Ovary (tissue), 9 donors: ENCODE results near the gene STAT6. TPM values are rescaled to one million over a fixed set of nuclear protein-coding genes. Genes with fewer than 3 reads are reported as not detected.
"Not testable (repeated sequence)": the region's sequence is repeated elsewhere in the genome, so short reads cannot be mapped to it uniquely, and the experiment has no call there.

Experiments
- DNase-seq, 5 donors: peaks; one replicate each; pipeline ENCODE4 v3.0.0-alpha.2; 2019 to 2020
- H3K27ac ChIP-seq, 2 donors: fragments of 200-600 bp; one replicate each; pipeline versions ENCODE4 v1.5.1 to v1.8.0; 2019 to 2022
- H3K27me3 ChIP-seq: fragments of 200-600 bp; one replicate; pipeline ENCODE4 v1.8.0; 2022
- H3K36me3 ChIP-seq: fragments of 200-600 bp; sonication (generic); one replicate; pipeline ENCODE4 v1.5.1; 2019
- H3K4me1 ChIP-seq: one replicate; pipeline ENCODE4 v1.8.1; 2013; ENCODE audit warnings: mild to moderate bottlenecking, moderate library complexity; ENCODE audit not compliant: insufficient read depth
- H3K4me3 ChIP-seq: fragments of 200-600 bp; sonication (generic); one replicate; pipeline ENCODE4 v1.5.1; 2017
- H3K9me3 ChIP-seq, 2 donors: fragments of 200-600 bp in 1 of 2; sonication (generic) in 1 of 2; one replicate each; pipeline versions ENCODE4 v1.5.1 to v1.8.1; 2013 to 2019; ENCODE audit warnings: mild to moderate bottlenecking in 1 of 2, moderate library complexity in 1 of 2
- EP300 ChIP-seq: sonication (generic); formaldehyde crosslinking; IDR thresholded peaks from one replicate; pipeline ENCODE4 v1.6.1; 2017; ENCODE audit warnings: antibody characterized with exemption
- POLR2A ChIP-seq: fragments of 450-650 bp; IDR thresholded peaks from one replicate; pipeline ENCODE4 v1.6.1; 2017; ENCODE audit warnings: antibody characterized with exemption, mild to moderate bottlenecking, moderate library complexity
- WGBS, 3 donors: extraction: QIAGEN DNeasy Blood & Tissue Kit in 1 of 3; methylation state at CpG; one replicate each; pipeline versions ENCODE4 v1.1.5 to v1.1.7; 2013 to 2017; 5-methylcytosine and 5-hydroxymethylcytosine counted together
- intact Hi-C, 4 donors: fragments of 100-400 bp; cut with DNase I; formaldehyde crosslinking; loops; one replicate each; pipeline versions ENCODE4 v1.11.0 to v1.15.1; 2022 to 2023
- polyA plus RNA-seq, 2 donors: library from polyadenylated mRNA; stranded (reverse); fragments of 200-250 nt in 1 of 2; fragments of 350-450 nt in 1 of 2; fragmentation: Illumina TruSeq in 1 of 2; extraction: RNeasy Lipid Tissue Mini Kit (QIAGEN cat#74804) in 1 of 2; gene quantifications; one replicate each; pipeline ENCODE4 v1.2.3, GENCODE V29; 2013 to 2014
- total RNA-seq, 7 donors: library from RNA; depleted of rRNA in 2 of 7; stranded (reverse); fragments of >200 nt in 2 of 7; fragmentation: NEBNext Ultra II Directional in 3 of 7; extraction: Animal tissue kit (Norgen Biotek cat#: 25700) in 3 of 7; gene quantifications; one replicate each; pipeline versions ENCODE4 v1.1.0 to v1.2.4, GENCODE V29; 2016 to 2023
- TF ChIP-seq, protein P1 (sequence below), 3 donors: fragments of 450-650 bp in 2 of 3; fragments of 200-600 bp in 1 of 3; IDR thresholded peaks; one replicate each; pipeline versions ENCODE4 v1.5.1 to v1.8.0; 2016 to 2022; ENCODE audit warnings: antibody characterized with exemption in 3 of 3, mild to moderate bottlenecking in 1 of 3
- donor health status: DM: no; HTN: no; CAD: no; lungs with moderate emphysema.
- donor health status: DM: no; HTN: no; CAD: no.
- donor health status: Bipolar disorder and iron deficiency.
- donor health status: DM: yes; HTN: yes; CAD: no.
- donor health status: DM: no; HTN: no; CAD: no.
- donor health status: DM: yes; HTN: yes; CAD: no.

Gene STAT6
- total and polyA plus RNA-seq, 9 donors, result 67.4 to 211 (median 166) TPM

DNA sequence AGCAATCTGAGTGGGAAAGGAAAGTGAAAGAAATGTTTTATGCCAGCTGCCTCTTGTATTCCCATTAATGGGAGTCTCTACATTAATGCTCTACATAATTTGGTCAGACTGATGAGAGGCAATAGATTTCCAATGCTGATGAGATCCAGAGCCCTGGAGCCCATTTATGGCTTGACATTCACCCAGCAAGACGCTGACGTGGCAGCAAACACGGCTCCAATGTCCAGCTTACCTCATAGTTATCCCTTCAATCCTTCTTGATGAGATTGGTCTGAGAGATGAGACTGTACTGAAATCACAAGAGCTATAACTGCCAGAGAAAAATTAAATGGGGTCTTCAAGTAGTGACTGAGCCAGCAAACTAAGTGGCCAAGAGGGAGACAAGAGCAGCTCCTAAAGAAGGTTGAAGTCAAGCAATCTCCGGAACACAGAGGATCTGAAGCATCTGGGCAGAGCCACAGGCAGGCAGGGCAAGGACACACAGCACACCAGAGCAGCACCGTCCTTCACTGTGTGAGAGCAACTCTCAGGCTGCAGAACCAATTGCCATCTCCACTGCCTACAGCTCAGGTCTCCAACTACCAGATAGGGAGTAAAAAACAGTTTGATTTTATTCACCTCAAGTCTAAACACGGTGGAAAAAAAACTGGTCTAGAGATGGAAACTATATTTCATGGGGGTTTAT lies 54.0 kb downstream of the STAT6 start:
- Histone ChIP-seq H3K27ac (no peak overlapping the region), H3K4me3 (no peak overlapping the region), H3K27me3 (no peaks in the 10 kb centered on the region), H3K4me1 (no peaks in the 10 kb centered on the region), H3K9me3 (no peaks in the 10 kb centered on the region), H3K36me3 (no peaks in the 10 kb centered on the region)
- 76 to 90% (median 84%) methylated on average over 6 of the region's 6 CpGs for WGBS, 3 donors
- no peak for DNase-seq
- intact Hi-C loops, result no loop called here
- TF ChIP-seq POLR2A (no peak), EP300 (no peak)
- TF ChIP-seq, protein P1, sequence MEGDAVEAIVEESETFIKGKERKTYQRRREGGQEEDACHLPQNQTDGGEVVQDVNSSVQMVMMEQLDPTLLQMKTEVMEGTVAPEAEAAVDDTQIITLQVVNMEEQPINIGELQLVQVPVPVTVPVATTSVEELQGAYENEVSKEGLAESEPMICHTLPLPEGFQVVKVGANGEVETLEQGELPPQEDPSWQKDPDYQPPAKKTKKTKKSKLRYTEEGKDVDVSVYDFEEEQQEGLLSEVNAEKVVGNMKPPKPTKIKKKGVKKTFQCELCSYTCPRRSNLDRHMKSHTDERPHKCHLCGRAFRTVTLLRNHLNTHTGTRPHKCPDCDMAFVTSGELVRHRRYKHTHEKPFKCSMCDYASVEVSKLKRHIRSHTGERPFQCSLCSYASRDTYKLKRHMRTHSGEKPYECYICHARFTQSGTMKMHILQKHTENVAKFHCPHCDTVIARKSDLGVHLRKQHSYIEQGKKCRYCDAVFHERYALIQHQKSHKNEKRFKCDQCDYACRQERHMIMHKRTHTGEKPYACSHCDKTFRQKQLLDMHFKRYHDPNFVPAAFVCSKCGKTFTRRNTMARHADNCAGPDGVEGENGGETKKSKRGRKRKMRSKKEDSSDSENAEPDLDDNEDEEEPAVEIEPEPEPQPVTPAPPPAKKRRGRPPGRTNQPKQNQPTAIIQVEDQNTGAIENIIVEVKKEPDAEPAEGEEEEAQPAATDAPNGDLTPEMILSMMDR (IDR thresholded peaks at IDR 0.05), result no peak

DNA sequence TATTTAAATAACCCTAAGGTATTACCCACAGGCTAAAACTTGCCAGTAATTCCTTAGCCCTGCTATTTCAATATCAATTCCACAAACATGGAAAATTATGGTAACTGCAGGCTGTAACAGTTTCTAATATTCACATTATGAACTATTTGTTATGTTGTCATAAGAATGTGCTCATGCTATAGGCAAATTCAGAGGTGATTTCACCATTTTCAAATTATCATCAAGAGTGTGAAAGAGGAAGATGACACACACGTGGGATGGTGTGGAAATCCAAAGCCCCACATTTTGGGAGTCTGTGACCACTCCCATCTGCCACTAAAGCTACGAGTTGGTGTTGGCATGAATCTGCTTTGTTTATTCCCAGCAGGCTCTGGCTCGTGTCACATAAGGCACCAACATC lies 55.3 kb downstream of the STAT6 start:
- intact Hi-C loops, result no loop called here
- Histone ChIP-seq H3K9me3 (no peaks in the 10 kb centered on the region), H3K4me3 (no peak overlapping the region), H3K27me3 (no peaks in the 10 kb centered on the region), H3K27ac (no peak overlapping the region), H3K4me1 (no peaks in the 10 kb centered on the region), H3K36me3 (no peaks in the 10 kb centered on the region)
- DNase-seq, result no peak
- TF ChIP-seq POLR2A (no peak), EP300 (no peak)
- TF ChIP-seq, protein P1 (IDR thresholded peaks at IDR 0.05), result no peak
- 50 to 75% (median 61%) methylated on average over 3 of the region's 3 CpGs for WGBS, 3 donors

DNA sequence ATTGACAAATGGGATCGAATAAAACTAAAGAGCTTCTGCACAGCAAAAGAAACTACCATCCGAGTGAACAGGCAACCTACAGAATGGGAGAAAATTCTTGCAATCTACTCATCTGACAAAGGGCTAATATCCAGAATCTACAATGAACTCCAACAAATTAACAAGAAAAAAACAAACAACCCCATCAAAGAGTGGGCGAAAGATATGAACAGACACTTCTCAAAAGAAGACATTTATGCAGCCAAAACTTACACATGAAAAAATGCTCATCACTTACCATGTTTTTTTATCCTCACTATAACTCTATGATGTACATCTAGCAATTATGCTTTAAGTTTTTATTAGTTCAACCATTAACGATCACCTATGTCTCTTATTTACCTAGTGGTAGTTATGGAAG lies 57.3 kb downstream of the STAT6 start:
- H3K4me3 ChIP-seq, H3K9me3 ChIP-seq, H3K36me3 ChIP-seq, H3K27ac ChIP-seq, DNase-seq, H3K4me1 ChIP-seq, intact Hi-C loops, H3K27me3 ChIP-seq: not testable (repeated sequence)
- WGBS, 3 donors, result 93 to 98% (median 97%) methylated on average over 4 of the region's 4 CpGs

DNA sequence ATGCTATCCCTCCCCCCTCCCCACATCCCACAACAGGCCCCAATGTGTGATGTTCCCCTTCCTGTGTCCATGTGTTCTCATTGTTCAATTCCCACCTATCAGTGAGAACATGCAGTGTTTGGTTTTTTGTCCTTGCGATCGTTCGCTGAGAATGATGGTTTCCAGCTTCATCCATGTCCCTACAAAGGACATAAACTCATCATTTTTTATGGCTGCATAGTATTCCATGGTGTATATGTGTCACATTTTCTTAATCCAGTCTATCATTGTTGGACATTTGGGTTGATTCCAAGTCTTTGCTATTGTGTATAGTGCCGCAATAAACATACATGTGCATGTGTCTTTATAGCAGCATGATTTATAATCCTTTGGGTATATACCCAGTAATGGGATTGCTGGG lies 58.0 kb downstream of the STAT6 start:
- H3K27ac ChIP-seq, result not testable (repeated sequence)
- WGBS, 3 donors, result 90 to 98% (median 95%) methylated on average over 4 of the region's 4 CpGs

GRCh38 chr12:57051011-57051410 lies 60.2 kb downstream of the STAT6 start:
- H3K4me3 ChIP-seq, result no peak overlapping the region
- H3K27me3 ChIP-seq, result no peaks in the 10 kb centered on the region
- no peak for TF ChIP-seq EP300
- H3K27ac ChIP-seq, result no peak overlapping the region
- intact Hi-C loops, result no loop called here
- 84 to 89% (median 88%) methylated on average over 1 of the region's 1 CpG for WGBS, 3 donors
- no peaks in the 10 kb centered on the region for H3K4me1 ChIP-seq
- DNase-seq, result no peak
- no peaks in the 10 kb centered on the region for H3K36me3 ChIP-seq
- H3K9me3 ChIP-seq, result no peaks in the 10 kb centered on the region

More for the DNA sequence above, 58.0 kb downstream of the STAT6 start:
- intact Hi-C loops, H3K9me3 ChIP-seq, DNase-seq, H3K4me1 ChIP-seq, H3K36me3 ChIP-seq, H3K4me3 ChIP-seq, H3K27me3 ChIP-seq: not testable (repeated sequence)

DNA sequence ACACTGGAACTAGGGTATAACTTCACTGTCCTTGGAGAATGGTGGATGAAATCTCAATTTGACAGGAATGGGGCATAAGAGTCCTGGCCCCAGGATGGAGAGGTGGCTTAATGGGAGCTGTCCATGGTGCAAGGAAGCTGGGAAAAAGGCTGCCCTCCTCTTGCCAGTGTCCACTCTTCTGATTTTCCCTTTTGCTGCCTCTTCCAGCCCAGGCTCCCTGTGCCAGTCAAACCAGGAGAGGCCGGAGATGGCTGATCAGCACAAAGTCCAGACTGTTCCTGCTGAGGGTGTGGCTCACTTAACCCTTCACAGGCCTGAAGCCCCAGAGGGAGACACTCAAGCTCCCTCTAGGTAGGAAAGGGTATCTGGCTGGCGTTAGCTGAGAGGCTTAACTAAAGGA lies 61.3 kb downstream of the STAT6 start, which contains the start of gene MYO1A:
TSS of gene MYO1A (minus strand) at position 240 of the 400 bp plus-strand sequence. CDS start 1,806 bp downstream, outside the sequence.
- intact Hi-C loops, result no loop called here
- H3K9me3 ChIP-seq, result no peaks in the 10 kb centered on the region
- H3K36me3 ChIP-seq, result no peaks in the 10 kb centered on the region
- TF ChIP-seq POLR2A (no peak), EP300 (no peak)
- TF ChIP-seq, protein P1 (IDR thresholded peaks at IDR 0.05), result no peak
- WGBS, 3 donors, result 25 to 45% (median 27%) methylated on average over 2 of the region's 2 CpGs
- no peak for DNase-seq
- H3K27me3 ChIP-seq, result no peaks in the 10 kb centered on the region
- H3K4me1 ChIP-seq, result no peaks in the 10 kb centered on the region
- H3K4me3 ChIP-seq, result no peak within 1 kb of the TSS
- H3K27ac ChIP-seq, result no peak within 1 kb of the TSS
